H1 (cell line): ENCODE results near the gene GAMT. TPM values are rescaled to one million over a fixed set of nuclear protein-coding genes. Genes with fewer than 3 reads are reported as not detected.

Source experiments
- HDAC2 ChIP-seq, 2 experiments: fragments of 300-600 bp in 1 of 2; sonication (generic) in 1 of 2; IDR thresholded peaks; 2 replicates each; pipeline ENCODE4 v1.6.1; 2011 to 2012; ENCODE audit warnings: low read depth in 2 of 2, low read length in 2 of 2, mild to moderate bottlenecking in 2 of 2, moderate library complexity in 2 of 2, borderline replicate concordance in 1 of 2, inconsistent platforms in 1 of 2
- polyA plus RNA-seq, 7 experiments: library from polyadenylated mRNA; depleted of rRNA in 3 of 7; stranded (reverse) in 5 of 7; unstranded in 2 of 7; fragments of >200 nt in 5 of 7; fragments of 200-250 nt in 2 of 7; gene quantifications; 1 replicate in 5 of 7; 2 replicates in 1 of 7; 4 replicates in 1 of 7; pipeline versions ENCODE4 v1.2.1 to v1.2.3, GENCODE V29; 2011 to 2013; ENCODE audit warnings: missing spikeins in 2 of 7, mixed read lengths in 2 of 7
- total RNA-seq: library from RNA; stranded (reverse); fragmentation: NEBNext Ultra II Directional; extraction: Animal tissue kit (Norgen Biotek cat#: 25700); gene quantifications from 2 replicates; pipeline ENCODE4 v1.2.1, GENCODE V29; 2021

GAMT gene
- total and polyA plus RNA-seq, 2 of the 8 experiments (the other 6 are each of a cell fraction or from before 2014, with no cell fraction given): 17.2 to 35.6 TPM

GRCh38 chr19:1351381-1351851 is 49.9 kb downstream of the GAMT start (continued):
- TF ChIP-seq HDAC2 (IDR thresholded peaks at IDR 0.05; ENCODE audit: borderline replicate concordance in 1 of 2, low read depth in 2 of 2, low read length in 2 of 2): no peak
